ENCODE data around the gene DAZ2.
"Not testable (repeated sequence)": the region's sequence is repeated elsewhere in the genome, so short reads cannot be mapped to it uniquely, and the experiment has no call there.

The DAZ2 gene

GRCh38 chrY:23219233-23219632, at the start of gene DAZ2:
Gene DAZ2, plus strand, starts transcription at chrY:23219533. Its CDS starts 208 bp downstream, at chrY:23219741.
- not testable (repeated sequence) for H3K4me3 ChIP-seq (ENCODE audit: low read depth, low read length); DNase-seq (ENCODE audit: low read depth)

GRCh38 chrY:23198908-23199307, 20.4 kb upstream of the DAZ2 start, which contains the start of gene DAZ1:
Gene DAZ1, minus strand, starts transcription at chrY:23199008. Its CDS starts 208 bp downstream, at chrY:23198800.
- not testable (repeated sequence) for DNase-seq (ENCODE audit: low read depth)

GRCh38 chrY:23207455-23207854, 11.9 kb upstream of the DAZ2 start:
- DNase-seq (ENCODE audit: low read depth); H3K4me3 ChIP-seq (ENCODE audit: low read depth, low read length): not testable (repeated sequence)

More at GRCh38 chrY:23198908-23199307, 20.4 kb upstream of the DAZ2 start, which contains the start of gene DAZ1:
- H3K4me3 ChIP-seq (ENCODE audit: low read depth, low read length): not testable (repeated sequence)

- not testable (repeated sequence) for H3K4me3 ChIP-seq (ENCODE audit: low read depth, low read length); DNase-seq (ENCODE audit: low read depth)
These were observed 9.4 kb upstream of the DAZ2 start for GRCh38 chrY:23209802-23210495.

GRCh38 chrY:23210681-23211080, 8.7 kb upstream of the DAZ2 start:
- DNase-seq (ENCODE audit: low read depth); H3K4me3 ChIP-seq (ENCODE audit: low read depth, low read length): not testable (repeated sequence)
